OCI-LY7 (cell line): Measurements from ENCODE around the gene SLC4A5.

Source experiments
- EZH2phosphoT487 ChIP-seq: fragments of 200-600 bp; sonication (generic); IDR thresholded peaks from 2 replicates; pipeline ENCODE4 v1.6.1; 2018; ENCODE audit warnings: low read depth, borderline replicate concordance, mild to moderate bottlenecking, mixed run types, antibody characterized with exemption, low read length, moderate library complexity, mixed read lengths
- TF ChIP-seq, protein P1 (sequence below): fragments of 200-600 bp; sonication (generic); conservative IDR thresholded peaks from 2 replicates; pipeline ENCODE4 v1.5.1; 2014; ENCODE audit warnings: mild to moderate bottlenecking, antibody characterized with exemption, low read length, moderate library complexity, mixed read lengths

DNA sequence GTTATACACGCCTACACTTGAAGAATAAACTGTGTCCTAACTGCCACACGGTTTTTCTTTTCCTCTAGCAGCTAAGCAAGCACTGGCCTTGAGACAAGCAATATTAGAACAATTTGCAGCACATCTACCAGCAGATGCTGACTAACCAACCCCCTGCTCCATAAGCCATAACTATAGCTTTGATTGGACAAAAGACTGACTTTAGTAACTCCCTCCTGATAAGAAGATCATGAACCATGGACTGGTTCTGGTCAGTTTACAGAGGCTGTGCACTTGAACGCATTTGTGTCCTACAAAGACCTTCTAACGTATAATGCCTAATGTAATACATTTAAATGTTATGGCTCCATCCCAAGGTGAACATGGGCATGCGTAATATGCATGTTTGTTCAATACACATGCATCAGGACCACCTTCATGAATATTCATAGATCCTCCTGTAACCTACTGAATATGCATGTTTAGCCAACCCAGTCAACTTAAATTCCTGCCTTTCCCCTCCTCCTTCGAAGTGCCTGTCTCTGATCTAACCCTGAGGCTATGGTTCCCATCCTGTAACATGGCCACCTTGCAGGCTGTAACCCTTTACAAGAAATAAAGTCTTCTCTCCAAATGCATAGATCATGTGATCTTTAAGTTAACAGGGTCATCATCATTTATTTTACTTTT lies 26.5 kb downstream of the SLC4A5 start:
- TF ChIP-seq, protein P1, sequence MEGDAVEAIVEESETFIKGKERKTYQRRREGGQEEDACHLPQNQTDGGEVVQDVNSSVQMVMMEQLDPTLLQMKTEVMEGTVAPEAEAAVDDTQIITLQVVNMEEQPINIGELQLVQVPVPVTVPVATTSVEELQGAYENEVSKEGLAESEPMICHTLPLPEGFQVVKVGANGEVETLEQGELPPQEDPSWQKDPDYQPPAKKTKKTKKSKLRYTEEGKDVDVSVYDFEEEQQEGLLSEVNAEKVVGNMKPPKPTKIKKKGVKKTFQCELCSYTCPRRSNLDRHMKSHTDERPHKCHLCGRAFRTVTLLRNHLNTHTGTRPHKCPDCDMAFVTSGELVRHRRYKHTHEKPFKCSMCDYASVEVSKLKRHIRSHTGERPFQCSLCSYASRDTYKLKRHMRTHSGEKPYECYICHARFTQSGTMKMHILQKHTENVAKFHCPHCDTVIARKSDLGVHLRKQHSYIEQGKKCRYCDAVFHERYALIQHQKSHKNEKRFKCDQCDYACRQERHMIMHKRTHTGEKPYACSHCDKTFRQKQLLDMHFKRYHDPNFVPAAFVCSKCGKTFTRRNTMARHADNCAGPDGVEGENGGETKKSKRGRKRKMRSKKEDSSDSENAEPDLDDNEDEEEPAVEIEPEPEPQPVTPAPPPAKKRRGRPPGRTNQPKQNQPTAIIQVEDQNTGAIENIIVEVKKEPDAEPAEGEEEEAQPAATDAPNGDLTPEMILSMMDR: no peak
- TF ChIP-seq EZH2phosphoT487: no peak
